HFFc6 (cell line): Measurements from ENCODE around the gene COQ5. TPM values are rescaled to one million over a fixed set of nuclear protein-coding genes. Genes with fewer than 3 reads are reported as not detected.

Source experiments
- DNase-seq: peaks from one replicate; pipeline ENCODE4 v3.0.0-alpha.2; 2018
- H3K27ac Mint-ChIP-seq: 2 replicates; pipeline ENCODE4 v1.8.0; 2020; ENCODE audit warnings: mild to moderate bottlenecking, mixed read lengths
- H3K27me3 Mint-ChIP-seq: 2 replicates; pipeline ENCODE4 v1.8.0; 2021; ENCODE audit warnings: mild to moderate bottlenecking, moderate library complexity, mixed read lengths; ENCODE audit not compliant: insufficient read depth
- H3K36me3 Mint-ChIP-seq: 2 replicates; pipeline ENCODE4 v1.8.0; 2021; ENCODE audit warnings: low read depth, mixed read lengths
- H3K4me1 Mint-ChIP-seq: 2 replicates; pipeline ENCODE4 v1.8.0; 2020; ENCODE audit warnings: low read depth, mixed read lengths
- H3K4me3 Mint-ChIP-seq: 2 replicates; pipeline ENCODE4 v1.8.0; 2020; ENCODE audit warnings: mild to moderate bottlenecking, moderate library complexity, mixed read lengths
- H3K9me3 Mint-ChIP-seq: 2 replicates; pipeline ENCODE4 v1.8.0; 2020; ENCODE audit warnings: mild to moderate bottlenecking, mixed read lengths
- total RNA-seq, 6 experiments: library from RNA; stranded (reverse); fragmentation: NEBNext Ultra II Directional; extraction: Animal tissue kit (Norgen Biotek cat#: 25700); gene quantifications; 2 replicates in 1 of 6; 3 replicates in 5 of 6; pipeline ENCODE4 v1.2.3, GENCODE V29; 2021
- TF ChIP-seq, protein P1 (sequence below): fragments of 200-600 bp; sonication (generic); IDR thresholded peaks from 2 replicates; pipeline ENCODE4 v1.5.0; 2021; ENCODE audit warnings: antibody characterized with exemption, mild to moderate bottlenecking

Gene COQ5
- total RNA-seq, 6 experiments from 2014 or later: 26.0 to 30.7 (median 27.4) TPM

DNA sequence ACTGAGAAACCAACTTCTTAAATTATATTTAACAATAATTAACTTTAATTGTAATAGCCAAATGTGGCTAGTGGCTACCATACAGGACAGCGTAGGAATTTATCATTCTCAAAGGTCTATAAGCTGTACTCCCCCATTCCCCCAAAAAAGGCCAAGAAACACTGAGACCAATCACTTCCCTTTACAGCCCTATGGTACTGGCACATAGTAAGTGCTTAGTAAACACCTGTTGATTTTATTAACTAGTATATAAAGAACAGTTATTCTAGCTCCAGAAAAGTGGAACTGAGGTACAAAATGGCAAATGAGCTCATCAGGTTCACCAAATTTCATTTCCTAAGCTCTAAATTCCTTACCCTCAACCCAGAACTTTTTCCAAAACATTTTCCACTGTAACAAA, 53.3 kb downstream of the COQ5 start:
- Mint-ChIP-seq H3K36me3 (no peaks in the 10 kb centered on the region), H3K4me1 (peaks cover 16% of the 10 kb centered on the region), H3K9me3 (no peaks in the 10 kb centered on the region), H3K27me3 (no peaks in the 10 kb centered on the region; the same call in none of the 2 replicates), H3K27ac (no peak overlapping the region), H3K4me3 (no peak overlapping the region)
- TF ChIP-seq, protein P1, sequence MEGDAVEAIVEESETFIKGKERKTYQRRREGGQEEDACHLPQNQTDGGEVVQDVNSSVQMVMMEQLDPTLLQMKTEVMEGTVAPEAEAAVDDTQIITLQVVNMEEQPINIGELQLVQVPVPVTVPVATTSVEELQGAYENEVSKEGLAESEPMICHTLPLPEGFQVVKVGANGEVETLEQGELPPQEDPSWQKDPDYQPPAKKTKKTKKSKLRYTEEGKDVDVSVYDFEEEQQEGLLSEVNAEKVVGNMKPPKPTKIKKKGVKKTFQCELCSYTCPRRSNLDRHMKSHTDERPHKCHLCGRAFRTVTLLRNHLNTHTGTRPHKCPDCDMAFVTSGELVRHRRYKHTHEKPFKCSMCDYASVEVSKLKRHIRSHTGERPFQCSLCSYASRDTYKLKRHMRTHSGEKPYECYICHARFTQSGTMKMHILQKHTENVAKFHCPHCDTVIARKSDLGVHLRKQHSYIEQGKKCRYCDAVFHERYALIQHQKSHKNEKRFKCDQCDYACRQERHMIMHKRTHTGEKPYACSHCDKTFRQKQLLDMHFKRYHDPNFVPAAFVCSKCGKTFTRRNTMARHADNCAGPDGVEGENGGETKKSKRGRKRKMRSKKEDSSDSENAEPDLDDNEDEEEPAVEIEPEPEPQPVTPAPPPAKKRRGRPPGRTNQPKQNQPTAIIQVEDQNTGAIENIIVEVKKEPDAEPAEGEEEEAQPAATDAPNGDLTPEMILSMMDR: no peak
- no peak for DNase-seq

- H3K9me3 Mint-ChIP-seq: no peaks in the 10 kb centered on the region
- H3K27ac Mint-ChIP-seq: peak overlapping the region; percentile 69
- TF ChIP-seq, protein P1: no peak
- H3K4me1 Mint-ChIP-seq: peaks cover 25% of the 10 kb centered on the region
- H3K4me3 Mint-ChIP-seq: peak overlapping the region; percentile 40
- peak; percentile 75 for DNase-seq
- H3K27me3 Mint-ChIP-seq: no peaks in the 10 kb centered on the region; the same call in none of the 2 replicates
- H3K36me3 Mint-ChIP-seq: peaks cover 7% of the 10 kb centered on the region
Observed at GRCh38 chr12:120474616-120474960, 54.4 kb downstream of the COQ5 start.

- peak overlapping the region; percentile 69 for H3K27ac Mint-ChIP-seq
- no peaks in the 10 kb centered on the region; the same call in none of the 2 replicates for H3K27me3 Mint-ChIP-seq
- no peaks in the 10 kb centered on the region for H3K9me3 Mint-ChIP-seq
- H3K4me1 Mint-ChIP-seq: peaks cover 25% of the 10 kb centered on the region
- peaks cover 7% of the 10 kb centered on the region for H3K36me3 Mint-ChIP-seq
- DNase-seq: no peak
- H3K4me3 Mint-ChIP-seq: peak overlapping the region; percentile 40
- TF ChIP-seq, protein P1: no peak
Observed at GRCh38 chr12:120473807-120474615, 54.9 kb downstream of the COQ5 start.

- Mint-ChIP-seq H3K9me3 (no peaks in the 10 kb centered on the region), H3K36me3 (peaks cover 10% of the 10 kb centered on the region), H3K27ac (no peak overlapping the region), H3K27me3 (no peaks in the 10 kb centered on the region; the same call in none of the 2 replicates), H3K4me1 (peaks cover 32% of the 10 kb centered on the region), H3K4me3 (no peak overlapping the region)
- DNase-seq: no peak
- TF ChIP-seq, protein P1: no peak
Observed at GRCh38 chr12:120472521-120472920, 56.4 kb downstream of the COQ5 start.

DNA sequence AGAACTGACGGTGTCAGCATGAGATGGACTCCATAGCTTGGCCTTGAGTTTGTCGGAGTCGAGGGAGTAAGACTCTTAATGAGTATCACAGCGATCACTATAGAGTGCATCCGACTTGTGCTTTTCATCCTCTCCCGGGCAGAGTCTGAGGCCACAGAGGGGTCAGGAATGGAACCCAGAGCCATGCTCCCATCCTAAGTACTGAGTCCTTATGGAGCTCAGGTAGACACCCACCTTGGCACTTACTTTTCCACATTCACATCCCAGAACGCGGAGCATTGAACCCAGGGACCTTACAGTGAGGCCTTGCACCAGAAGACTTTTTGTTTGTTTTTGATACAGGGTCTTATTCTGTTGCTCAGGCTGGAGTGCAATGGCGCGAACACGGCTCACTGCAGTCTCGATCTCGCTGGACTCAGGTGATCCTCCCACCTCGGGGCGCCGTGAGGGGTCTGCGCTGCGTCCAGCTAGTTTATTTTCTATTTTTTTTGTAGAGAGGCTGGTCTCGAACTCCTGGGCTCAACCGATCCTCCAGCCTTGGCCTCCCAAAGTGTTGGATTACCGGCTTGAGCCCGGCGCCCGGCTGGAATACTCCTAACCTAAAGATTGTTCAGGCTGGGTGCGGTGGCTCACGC, 58.7 kb downstream of the COQ5 start:
- TF ChIP-seq, protein P1: no peak
- peaks cover 2% of the 10 kb centered on the region; the same call in 1 of the 2 replicates for H3K27me3 Mint-ChIP-seq
- H3K36me3 Mint-ChIP-seq: peaks cover 26% of the 10 kb centered on the region
- H3K4me3 Mint-ChIP-seq: peak overlapping the region; percentile 95
- peak overlapping the region; percentile 82; the same call in 1 of the 2 replicates for H3K27ac Mint-ChIP-seq
- no peak for DNase-seq
- H3K9me3 Mint-ChIP-seq: no peaks in the 10 kb centered on the region
- H3K4me1 Mint-ChIP-seq: peaks cover 54% of the 10 kb centered on the region
